H1 (cell line): ENCODE measurements around the gene HEPHL1. TPM values are rescaled to one million over a fixed set of nuclear protein-coding genes. Genes with fewer than 3 reads are reported as not detected.

ENCODE experiments used
- polyA plus RNA-seq, 7 experiments: library from polyadenylated mRNA; depleted of rRNA in 3 of 7; stranded (reverse) in 5 of 7; unstranded in 2 of 7; fragments of >200 nt in 5 of 7; fragments of 200-250 nt in 2 of 7; gene quantifications; 1 replicate in 5 of 7; 2 replicates in 1 of 7; 4 replicates in 1 of 7; pipeline versions ENCODE4 v1.2.1 to v1.2.3, GENCODE V29; 2011 to 2013; ENCODE audit warnings: missing spikeins in 2 of 7, mixed read lengths in 2 of 7
- total RNA-seq: library from RNA; stranded (reverse); fragmentation: NEBNext Ultra II Directional; extraction: Animal tissue kit (Norgen Biotek cat#: 25700); gene quantifications from 2 replicates; pipeline ENCODE4 v1.2.1, GENCODE V29; 2021
- TF ChIP-seq, protein P1 (sequence below): IDR thresholded peaks from 2 replicates; pipeline ENCODE4 v1.6.1; 2012; ENCODE audit warnings: low read length, inconsistent platforms

The HEPHL1 gene
- total and polyA plus RNA-seq, 2 of the 8 experiments (the other 6 are each of a cell fraction or from before 2014, with no cell fraction given): 0.09 to 0.11 TPM

DNA sequence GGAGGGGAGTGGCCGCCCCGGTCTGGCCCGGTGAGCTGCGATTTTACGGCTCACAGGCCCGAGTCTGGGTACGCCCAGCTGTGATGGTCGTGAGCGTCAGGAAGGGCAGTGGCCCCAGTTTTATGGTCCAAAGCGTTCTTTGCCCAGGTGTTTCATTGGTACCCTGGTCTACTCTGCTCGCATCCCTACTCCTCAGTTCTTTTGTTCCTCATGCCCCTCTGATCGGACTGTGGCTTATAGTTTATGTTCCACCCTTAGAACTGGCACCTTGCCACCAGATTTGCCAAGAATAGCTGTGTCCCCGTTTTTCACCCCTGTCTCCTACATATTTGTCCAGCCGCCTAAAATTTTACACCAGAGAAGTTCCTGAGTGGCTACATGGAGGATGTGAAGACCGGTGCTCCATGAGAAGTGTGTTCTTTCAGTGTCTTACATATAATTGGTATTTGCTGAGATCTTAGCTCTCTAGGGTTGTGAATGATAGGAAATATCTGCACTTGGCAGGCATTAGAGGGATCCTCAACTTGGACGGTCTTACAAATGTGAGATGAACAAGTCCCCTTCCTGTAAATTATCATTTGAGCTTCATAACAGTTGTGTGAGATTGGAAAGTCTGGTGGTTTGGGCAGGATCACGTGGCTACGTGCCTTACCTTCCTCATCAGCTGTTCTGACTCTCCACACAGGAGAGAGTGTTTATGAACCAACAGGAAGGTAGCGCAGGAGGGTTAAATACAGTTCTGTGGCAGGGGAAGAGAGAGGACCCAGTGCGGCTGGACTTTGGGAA is 108.6 kb downstream of the HEPHL1 start (continued):
- TF ChIP-seq, protein P1, sequence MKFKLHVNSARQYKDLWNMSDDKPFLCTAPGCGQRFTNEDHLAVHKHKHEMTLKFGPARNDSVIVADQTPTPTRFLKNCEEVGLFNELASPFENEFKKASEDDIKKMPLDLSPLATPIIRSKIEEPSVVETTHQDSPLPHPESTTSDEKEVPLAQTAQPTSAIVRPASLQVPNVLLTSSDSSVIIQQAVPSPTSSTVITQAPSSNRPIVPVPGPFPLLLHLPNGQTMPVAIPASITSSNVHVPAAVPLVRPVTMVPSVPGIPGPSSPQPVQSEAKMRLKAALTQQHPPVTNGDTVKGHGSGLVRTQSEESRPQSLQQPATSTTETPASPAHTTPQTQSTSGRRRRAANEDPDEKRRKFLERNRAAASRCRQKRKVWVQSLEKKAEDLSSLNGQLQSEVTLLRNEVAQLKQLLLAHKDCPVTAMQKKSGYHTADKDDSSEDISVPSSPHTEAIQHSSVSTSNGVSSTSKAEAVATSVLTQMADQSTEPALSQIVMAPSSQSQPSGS: 0 out of 2 replicates have a peak, but pooled peaks have one; percentile 67
